PC-3 (cell line): Measurements from ENCODE around the gene OR1E1.

Experiments used
- CTCF ChIP-seq: fragments of 300-600 bp; sonication (generic); conservative IDR thresholded peaks from 2 replicates; pipeline ENCODE4 v1.5.1; 2017; ENCODE audit warnings: antibody characterized with exemption, low read depth, mild to moderate bottlenecking, low read length
- EZH2 ChIP-seq: fragments of 300-600 bp; sonication (generic); IDR thresholded peaks from one replicate; pipeline ENCODE4 v1.6.1; 2017; ENCODE audit warnings: antibody characterized with exemption, mild to moderate bottlenecking, low read length; ENCODE audit not compliant: unreplicated experiment

GRCh38 chr17:3381957-3382356 is 16.3 kb downstream of the OR1E1 start:
- TF ChIP-seq CTCF: no peak
- TF ChIP-seq EZH2: no peak
